Tibial nerve (tissue), 4 donors: ENCODE data around the gene ASF1B. TPM values are rescaled to one million over a fixed set of nuclear protein-coding genes. Genes with fewer than 3 reads are reported as not detected.

Source experiments
- DNase-seq, 2 donors: peaks; one replicate each; pipeline ENCODE4 v3.0.0-alpha.2; 2019; ENCODE audit warnings: low spot score in 2 of 2
- H3K27ac ChIP-seq, 4 donors: fragments of 200-600 bp; sonication (generic) in 3 of 4; one replicate each; pipeline ENCODE4 v1.5.1; 2017 to 2019; ENCODE audit warnings: mild to moderate bottlenecking in 1 of 4
- H3K27me3 ChIP-seq, 2 donors: fragments of 200-600 bp; sonication (generic) in 1 of 2; one replicate each; pipeline versions ENCODE4 v1.5.1 to v1.6.0; 2017 to 2019
- H3K36me3 ChIP-seq, 3 donors: fragments of 200-600 bp; sonication (generic); one replicate each; pipeline ENCODE4 v1.5.1; 2018 to 2019
- H3K4me1 ChIP-seq, 4 donors: fragments of 200-600 bp; sonication (generic) in 3 of 4; one replicate each; pipeline ENCODE4 v1.5.1; 2017 to 2019
- H3K4me3 ChIP-seq, 4 donors: fragments of 200-600 bp; sonication (generic) in 3 of 4; one replicate each; pipeline ENCODE4 v1.5.1; 2017 to 2019; ENCODE audit warnings: mild to moderate bottlenecking in 1 of 4, moderate library complexity in 1 of 4
- H3K9me3 ChIP-seq, 4 donors: fragments of 200-600 bp; sonication (generic) in 3 of 4; one replicate each; pipeline ENCODE4 v1.5.1; 2017 to 2019
- CTCF ChIP-seq, 5 experiments: fragments of 200-600 bp in 3 of 5; fragments of 450-650 bp in 2 of 5; sonication (generic) in 3 of 5; IDR thresholded peaks; one replicate each; pipeline ENCODE4 v1.5.1; 2016 to 2019; ENCODE audit warnings: antibody characterized with exemption in 5 of 5, mild to moderate bottlenecking in 3 of 5, moderate library complexity in 2 of 5
- EP300 ChIP-seq, 2 donors: sonication (generic); formaldehyde crosslinking; IDR thresholded peaks; one replicate each; pipeline ENCODE4 v1.6.1; 2017; ENCODE audit warnings: antibody characterized with exemption in 2 of 2, mild to moderate bottlenecking in 1 of 2
- POLR2A ChIP-seq, 2 donors: fragments of 450-650 bp; IDR thresholded peaks; one replicate each; pipeline ENCODE4 v1.6.1; 2017; ENCODE audit warnings: antibody characterized with exemption in 2 of 2, mild to moderate bottlenecking in 2 of 2, moderate library complexity in 2 of 2
- WGBS, 2 donors: methylation state at CpG; one replicate each; pipeline ENCODE4 v1.1.5; 2018; 5-methylcytosine and 5-hydroxymethylcytosine counted together
- total RNA-seq, 4 donors: library from RNA; depleted of rRNA; stranded (reverse); fragments of >200 nt; gene quantifications; one replicate each; pipeline ENCODE4 v1.1.0, GENCODE V29; 2016

Gene ASF1B
- total RNA-seq, 4 donors from 2014 or later = 0.90 to 2.3 TPM; not detected in 2

GRCh38 chr19:14122924-14123323 is 13.5 kb downstream of the ASF1B start:
- no peak for TF ChIP-seq CTCF (IDR thresholded peaks at IDR 0.05)
- TF ChIP-seq POLR2A (IDR thresholded peaks at IDR 0.05) = no peak
- TF ChIP-seq EP300 (IDR thresholded peaks at IDR 0.05) = no peak
- Histone ChIP-seq H3K4me3 (no peak overlapping the region), H3K27me3 (no peaks in the 10 kb centered on the region), H3K4me1 (peaks cover 0 to 28% (median 14%) of the 10 kb centered on the region in 4 donors), H3K36me3 (no peaks in the 10 kb centered on the region), H3K27ac (no peak overlapping the region), H3K9me3 (no peaks in the 10 kb centered on the region)
- no peak for DNase-seq
- WGBS, 2 donors = 93 to 95% methylated on average over 6 of the region's 6 CpGs

- no peak for TF ChIP-seq POLR2A (IDR thresholded peaks at IDR 0.05)
- TF ChIP-seq EP300 (IDR thresholded peaks at IDR 0.05) = no peak
- TF ChIP-seq CTCF (IDR thresholded peaks at IDR 0.05) = no peak
- H3K36me3 ChIP-seq = no peaks in the 10 kb centered on the region
- no peaks in the 10 kb centered on the region for H3K27me3 ChIP-seq
- peaks cover 0 to 41% (median 28%) of the 10 kb centered on the region in 4 donors for H3K4me1 ChIP-seq
- DNase-seq = no peak
- whole genome bisulfite sequencing, 2 donors = 93 to 100% methylated on average over 7 of the region's 7 CpGs
- no peak overlapping the region for H3K4me3 ChIP-seq
- H3K27ac ChIP-seq = peak overlapping the region in 3 of 4 donors; percentile 95 to 99 (median 99)
- no peaks in the 10 kb centered on the region for H3K9me3 ChIP-seq
Measured at GRCh38 chr19:14120497-14120780, 15.9 kb downstream of the ASF1B start.

GRCh38 chr19:14119644-14120496 is 16.5 kb downstream of the ASF1B start:
- Histone ChIP-seq H3K27me3 (no peaks in the 10 kb centered on the region), H3K4me1 (peaks cover 0 to 47% (median 31%) of the 10 kb centered on the region in 4 donors), H3K4me3 (no peak overlapping the region), H3K36me3 (no peaks in the 10 kb centered on the region), H3K9me3 (no peaks in the 10 kb centered on the region), H3K27ac (peak overlapping the region; percentile 95 to 99 (median 98))
- TF ChIP-seq EP300 (IDR thresholded peaks at IDR 0.05) = no peak
- TF ChIP-seq POLR2A (IDR thresholded peaks at IDR 0.05) = no peak
- TF ChIP-seq CTCF (IDR thresholded peaks at IDR 0.05) = no peak
- WGBS, 2 donors = 83 to 86% methylated on average over 7 of the region's 7 CpGs
- DNase-seq = no peak

- peak overlapping the region; percentile 48 to 99 (median 56) for H3K4me3 ChIP-seq
- WGBS, 2 donors = 22 to 25% methylated on average over 3 of the region's 3 CpGs
- H3K27me3 ChIP-seq = no peaks in the 10 kb centered on the region
- DNase-seq = no peak
- H3K36me3 ChIP-seq = no peaks in the 10 kb centered on the region
- H3K4me1 ChIP-seq = peaks cover 0 to 54% (median 31%) of the 10 kb centered on the region in 4 donors
- no peaks in the 10 kb centered on the region for H3K9me3 ChIP-seq
- peak overlapping the region; percentile 95 to 99 (median 98) for H3K27ac ChIP-seq
- TF ChIP-seq CTCF (IDR thresholded peaks at IDR 0.05) (no peak), EP300 (IDR thresholded peaks at IDR 0.05) (no peak), POLR2A (IDR thresholded peaks at IDR 0.05) (no peak)
Measured at GRCh38 chr19:14119146-14119545, 17.2 kb downstream of the ASF1B start.
